Common myeloid progenitor, CD34-positive (primary cell): Measurements from ENCODE around the gene MCCD1.
A peak's percentile ranks its signal among the peaks of the same experiment; 100 is the strongest.

Experiments
- CTCF ChIA-PET: fragments of 350-600 bp; sonication (Branson Sonifier 250); formaldehyde crosslinking; loops from one replicate; lab custom pipeline; 2021; ENCODE audit warnings: antibody characterized with exemption; lab: Charles Lee
- POLR2A ChIA-PET: fragments of 350-600 bp; sonication (Branson Sonifier 250); formaldehyde crosslinking; loops from one replicate; lab custom pipeline; 2021; ENCODE audit warnings: antibody characterized with exemption; lab: Charles Lee
- DNase-seq, 3 donors: peaks; one replicate each; pipeline versions ENCODE4 v3.0.0 to v3.0.0-alpha.2; 2013
- H3K27ac ChIP-seq, 2 experiments: 1 replicate in 1 of 2; 2 replicates in 1 of 2; pipeline ENCODE4 v1.7.0; 2013; ENCODE audit warnings: inconsistent platforms in 2 of 2, low read length in 2 of 2, mild to moderate bottlenecking in 2 of 2, low read depth in 1 of 2, moderate library complexity in 1 of 2; ENCODE audit not compliant: severe bottlenecking in 2 of 2, insufficient read depth in 1 of 2, poor library complexity in 1 of 2
- H3K27me3 ChIP-seq, 5 experiments: replicated peaks in 2 of 5; 1 replicate in 3 of 5; 2 replicates in 2 of 5; pipeline versions ENCODE4 v1.6.1 to v1.7.0; 2013; ENCODE audit warnings: low read length in 4 of 5, mild to moderate bottlenecking in 2 of 5, moderate library complexity in 2 of 5, inconsistent platforms in 1 of 5; ENCODE audit not compliant: insufficient read depth in 5 of 5, control insufficient read depth in 4 of 5
- H3K36me3 ChIP-seq, 4 experiments: 1 replicate in 2 of 4; 2 replicates in 2 of 4; pipeline versions ENCODE4 v1.6.1 to v1.7.0; 2013; ENCODE audit warnings: low read length in 3 of 4, control low read depth in 1 of 4, mild to moderate bottlenecking in 1 of 4; ENCODE audit not compliant: control insufficient read depth in 4 of 4, insufficient read depth in 4 of 4
- H3K4me1 ChIP-seq, 4 experiments: 1 replicate in 3 of 4; 2 replicates in 1 of 4; pipeline versions ENCODE4 v1.6.1 to v1.7.1; 2013; ENCODE audit warnings: low read length in 3 of 4, mild to moderate bottlenecking in 3 of 4, control low read depth in 1 of 4, inconsistent platforms in 1 of 4, moderate library complexity in 1 of 4; ENCODE audit not compliant: control insufficient read depth in 4 of 4, insufficient read depth in 4 of 4; ENCODE audit errors: control extremely low read depth in 1 of 4
- H3K4me3 ChIP-seq, 7 experiments: 1 replicate in 4 of 7; 2 replicates in 3 of 7; pipeline versions ENCODE4 v1.5.1 to v1.7.0; 2013; ENCODE audit warnings: mild to moderate bottlenecking in 7 of 7, low read length in 6 of 7, moderate library complexity in 6 of 7, inconsistent platforms in 2 of 7, low read depth in 2 of 7, control low read depth in 1 of 7; ENCODE audit not compliant: insufficient read depth in 4 of 7, control insufficient read depth in 1 of 7; ENCODE audit errors: extremely low read depth in 1 of 7
- H3K9me3 ChIP-seq, 5 experiments: 1 replicate in 4 of 5; 2 replicates in 1 of 5; pipeline versions ENCODE4 v1.6.1 to v1.7.1; 2013; ENCODE audit warnings: low read length in 4 of 5, mild to moderate bottlenecking in 2 of 5, inconsistent platforms in 1 of 5, low read depth in 1 of 5, moderate library complexity in 1 of 5; ENCODE audit not compliant: control insufficient read depth in 4 of 5, insufficient read depth in 2 of 5; ENCODE audit errors: control extremely low read depth in 1 of 5
- whole genome bisulfite sequencing: methylation state at CpG from one replicate; pipeline ENCODE4 v1.1.5; 2013; ENCODE audit not compliant: insufficient coverage; 5-methylcytosine and 5-hydroxymethylcytosine counted together

MCCD1 gene

DNA sequence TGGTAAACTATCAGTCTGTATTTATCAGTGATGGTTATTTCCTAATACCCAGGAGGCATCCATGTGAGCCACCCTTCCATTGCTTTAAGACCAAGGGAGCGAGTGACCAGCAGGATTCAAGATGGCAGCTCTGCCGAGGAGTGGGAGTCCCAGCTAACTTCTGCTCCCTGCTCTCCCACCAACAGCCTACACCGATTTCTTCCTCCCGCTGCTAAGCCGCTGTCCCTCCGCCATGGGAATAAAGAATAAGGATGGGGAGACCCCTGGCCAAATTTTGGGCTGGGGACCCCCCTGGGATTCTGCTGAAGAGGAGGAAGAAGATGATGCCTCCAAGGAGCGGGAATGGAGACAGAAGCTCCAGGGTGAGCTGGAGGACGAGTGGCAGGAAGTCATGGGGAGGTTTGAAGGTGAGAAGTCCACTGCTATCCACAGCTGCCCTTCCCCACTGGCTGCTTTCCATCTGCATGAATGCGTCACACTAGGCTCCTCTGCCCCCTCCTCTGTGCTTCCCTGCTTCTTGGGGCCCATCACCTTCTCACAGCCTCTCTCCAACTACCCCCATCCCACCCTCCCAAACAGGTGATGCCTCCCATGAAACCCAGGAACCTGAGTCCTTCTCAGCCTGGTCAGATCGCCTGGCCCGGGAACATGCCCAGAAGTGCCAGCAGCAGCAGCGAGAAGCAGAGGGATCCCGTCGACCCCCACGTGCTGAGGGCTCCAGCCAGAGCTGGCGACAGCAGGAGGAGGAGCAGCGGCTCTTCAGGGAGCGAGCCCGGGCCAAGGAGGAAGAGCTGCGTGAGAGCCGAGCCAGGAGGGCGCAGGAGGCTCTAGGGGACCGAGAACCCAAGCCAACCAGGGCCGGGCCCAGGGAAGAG, 28.9 kb downstream of the MCCD1 start:
- peaks cover 28 to 70% (median 57%) of the 10 kb centered on the region in 4 experiments for H3K4me1 ChIP-seq
- CTCF ChIA-PET, result interaction anchor here (0.9 to 24.7 kb wide), 5 partner anchors 8 to 94 kb away, joined by 3 to 557 read pairs (median 38); partner anchors contain the start of genes LST1, LTB, NCR3 and NFKBIL1
- POLR2A ChIA-PET, result interaction anchor here (1.2 kb wide), 2 partner anchors 23 to 24 kb away, joined by 3 to 4 read pairs; partner anchors contain the start of gene LTB
- peak overlapping the region in 1 of 2 experiments; percentile 69 for H3K27ac ChIP-seq
- peak overlapping the region in 4 of 7 experiments; percentile 37 to 51 (median 42) for H3K4me3 ChIP-seq
- H3K9me3 ChIP-seq, result no peaks in the 10 kb centered on the region
- 44% methylated on average over 19 of the region's 24 CpGs for whole genome bisulfite sequencing
- no peak for DNase-seq
- H3K36me3 ChIP-seq, result peaks cover 0 to 4% (median 1%) of the 10 kb centered on the region in 4 experiments
- no peaks in the 10 kb centered on the region for H3K27me3 ChIP-seq

DNA sequence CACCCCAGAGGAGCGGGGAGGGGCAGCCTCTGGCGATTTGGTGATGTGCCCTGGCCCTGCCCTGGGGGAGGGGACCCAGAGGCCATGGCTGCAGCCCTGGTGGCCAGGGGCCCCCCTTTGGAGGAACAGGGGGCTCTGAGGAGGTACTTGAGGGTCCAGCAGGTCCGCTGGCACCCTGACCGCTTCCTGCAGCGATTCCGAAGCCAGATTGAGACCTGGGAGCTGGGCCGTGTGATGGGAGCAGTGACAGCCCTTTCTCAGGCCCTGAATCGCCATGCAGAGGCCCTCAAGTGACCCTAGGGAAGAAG, 29.5 kb downstream of the MCCD1 start:
- Histone ChIP-seq H3K27me3 (no peaks in the 10 kb centered on the region), H3K36me3 (peaks cover 0 to 4% (median 1%) of the 10 kb centered on the region in 4 experiments), H3K4me3 (peak overlapping the region in 4 of 7 experiments; percentile 37 to 51 (median 42)), H3K27ac (peak overlapping the region in 1 of 2 experiments; percentile 69), H3K9me3 (no peaks in the 10 kb centered on the region), H3K4me1 (peaks cover 28 to 76% (median 58%) of the 10 kb centered on the region in 4 experiments)
- ChIA-PET POLR2A (interaction anchor here (1.1 to 2.7 kb wide), 5 partner anchors 17 to 28 kb away, joined by 3 to 13 read pairs (median 6); partner anchors contain the start of genes LST1, LTB and TNF), CTCF (interaction anchor here (0.9 to 24.7 kb wide), 6 partner anchors 9 to 94 kb away, joined by 3 to 557 read pairs (median 20); partner anchors contain the start of genes ATP6V1G2, LST1, LTB and NCR3)
- whole genome bisulfite sequencing, result 69% methylated on average over 7 of the region's 8 CpGs
- no peak for DNase-seq

DNA sequence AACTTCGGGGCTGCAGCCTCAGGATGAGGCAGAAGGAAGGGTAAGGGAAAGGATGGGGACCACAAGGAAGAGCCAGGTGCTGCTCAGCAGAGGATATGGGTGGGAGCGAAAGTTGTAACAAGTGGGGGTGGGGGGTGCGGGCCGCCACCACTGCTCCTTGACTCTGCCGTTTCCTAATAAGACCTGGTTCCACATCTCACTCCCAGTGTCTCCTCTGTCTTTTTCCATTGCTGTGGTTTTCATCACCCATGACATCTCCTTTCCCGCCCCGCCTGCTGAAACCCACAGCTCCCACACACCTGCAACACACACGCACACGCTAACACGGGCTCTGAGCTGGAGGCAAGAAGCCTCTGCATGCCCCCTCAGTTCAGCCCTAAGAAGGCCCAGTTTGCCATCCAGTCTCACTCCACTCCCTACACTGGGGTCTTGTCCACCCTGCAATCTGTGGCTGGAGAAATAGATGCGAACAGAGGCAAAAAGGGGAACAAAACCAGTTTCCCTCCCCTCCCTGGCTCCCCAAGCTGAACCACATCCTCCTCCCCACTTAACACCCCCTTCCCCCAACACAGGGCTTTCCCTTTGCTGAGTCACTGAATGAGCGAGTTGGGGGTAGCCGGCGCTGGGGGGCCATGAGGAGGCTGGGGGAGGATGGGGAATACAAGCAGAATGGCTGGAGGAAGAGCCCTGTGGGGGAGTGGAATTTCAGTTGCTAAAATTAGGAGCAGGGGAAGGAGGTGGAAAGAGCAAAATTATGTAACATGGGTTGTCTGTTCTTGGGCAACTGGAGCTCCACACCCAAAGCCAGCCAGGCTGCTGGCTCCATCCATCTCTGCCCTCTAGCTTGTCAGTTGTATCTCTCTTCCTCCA, 30.1 kb downstream of the MCCD1 start:
- Histone ChIP-seq H3K9me3 (no peaks in the 10 kb centered on the region), H3K4me3 (peak overlapping the region in 5 of 7 experiments; percentile 37 to 64 (median 44)), H3K27ac (peak overlapping the region in 1 of 2 experiments; percentile 69), H3K36me3 (peaks cover 0 to 4% (median 1%) of the 10 kb centered on the region in 4 experiments), H3K27me3 (no peaks in the 10 kb centered on the region), H3K4me1 (peaks cover 30 to 82% (median 61%) of the 10 kb centered on the region in 4 experiments)
- POLR2A ChIA-PET, result interaction anchor here (0.8 to 2.7 kb wide), 6 partner anchors 16 to 179 kb away, joined by 4 to 13 read pairs (median 6); partner anchors contain the start of genes AIF1, LST1, LTB and TNF
- peak; percentile 86 to 98 (median 98) for DNase-seq
- CTCF ChIA-PET, result interaction anchor here (0.9 to 24.7 kb wide), 10 partner anchors 10 to 259 kb away, joined by 3 to 557 read pairs (median 3); partner anchors contain the start of genes AIF1, ATP6V1G2, LST1 and LTB
- 0% methylated on average over 8 of the region's 14 CpGs for WGBS

DNA sequence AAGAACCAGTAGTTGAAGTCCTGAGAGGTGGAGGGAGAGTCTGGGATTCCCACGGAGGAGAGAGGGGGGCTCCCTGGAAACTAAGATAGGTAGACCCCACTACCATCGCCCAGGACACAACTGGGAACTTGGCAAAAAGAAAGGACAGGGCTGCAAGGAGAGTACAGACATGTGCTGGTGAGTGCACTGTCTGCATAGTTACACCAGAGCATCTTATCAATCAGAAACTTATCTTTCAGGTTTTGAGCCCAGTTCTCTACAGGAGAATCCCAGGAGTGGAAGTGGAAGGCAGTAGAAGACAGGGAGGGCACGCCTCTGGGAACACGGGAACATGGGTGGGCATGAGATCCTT, 30.8 kb downstream of the MCCD1 start:
- Histone ChIP-seq H3K27ac (peak overlapping the region in 1 of 2 experiments; percentile 69), H3K4me1 (peaks cover 30 to 83% (median 62%) of the 10 kb centered on the region in 4 experiments), H3K9me3 (no peaks in the 10 kb centered on the region), H3K36me3 (peaks cover 0 to 4% (median 1%) of the 10 kb centered on the region in 4 experiments), H3K27me3 (no peaks in the 10 kb centered on the region), H3K4me3 (peak overlapping the region in 6 of 7 experiments; percentile 27 to 64 (median 42))
- 15% methylated on average over 3 of the region's 4 CpGs for WGBS
- no peak for DNase-seq
- POLR2A ChIA-PET, result interaction anchor here (1.4 to 2.7 kb wide), 4 partner anchors 16 to 178 kb away, joined by 5 to 13 read pairs (median 6); partner anchors contain the start of genes LST1, LTB and TNF
- CTCF ChIA-PET, result interaction anchor here (1.0 to 24.7 kb wide), 8 partner anchors 10 to 258 kb away, joined by 3 to 557 read pairs (median 4); partner anchors contain the start of genes AIF1, ATP6V1G2, LST1 and LTB

DNA sequence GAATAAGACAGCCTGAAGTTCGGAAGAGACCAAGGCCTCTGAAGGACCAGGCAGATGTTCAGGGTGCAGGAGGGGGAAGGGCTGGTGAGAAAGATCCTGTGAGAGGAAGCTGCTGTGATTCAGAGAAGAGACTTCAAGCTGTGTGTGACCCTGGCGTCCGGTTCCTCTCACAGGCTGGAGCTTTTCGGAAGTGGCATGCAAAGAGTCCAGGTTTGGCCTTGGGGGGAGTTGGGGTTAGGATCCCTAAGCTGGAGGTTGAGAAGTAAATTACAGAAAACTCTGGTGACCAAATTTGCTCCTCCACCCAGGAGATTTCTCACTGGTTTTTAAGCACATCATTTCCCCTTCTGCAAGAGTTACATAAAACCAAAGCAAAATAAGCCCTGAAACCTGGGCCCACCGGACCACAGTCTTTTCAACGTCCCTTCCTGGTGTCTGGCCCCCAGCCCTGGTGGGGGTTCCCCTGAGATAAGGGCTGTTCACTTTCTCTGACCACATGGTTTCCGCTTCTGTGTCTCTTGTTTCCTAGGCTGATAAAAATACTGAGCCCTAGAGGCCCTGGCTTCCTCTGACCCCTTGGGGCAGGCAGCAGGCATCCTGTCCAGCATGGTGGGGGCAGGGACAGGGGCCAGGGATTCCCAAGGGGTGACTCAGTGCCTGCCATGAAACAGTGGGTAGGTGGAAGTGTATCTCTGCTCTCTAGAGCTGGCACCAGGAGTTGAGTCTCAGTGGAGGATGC, 31.4 kb downstream of the MCCD1 start:
- Histone ChIP-seq H3K4me3 (peak overlapping the region; percentile 16 to 64 (median 41)), H3K36me3 (peaks cover 0 to 4% (median 1%) of the 10 kb centered on the region in 4 experiments)
- 3% methylated on average over 7 of the region's 7 CpGs for WGBS

More for the DNA sequence above, 31.4 kb downstream of the MCCD1 start:
- peak overlapping the region in 1 of 2 experiments; percentile 69 for H3K27ac ChIP-seq
- CTCF ChIA-PET, result interaction anchor here (1.1 to 24.7 kb wide), 6 partner anchors 11 to 258 kb away, joined by 3 to 557 read pairs (median 21); partner anchors contain the start of genes AIF1, LST1, LTB and NCR3
- peak; percentile 58 to 91 (median 87) for DNase-seq
- H3K4me1 ChIP-seq, result peaks cover 30 to 83% (median 62%) of the 10 kb centered on the region in 4 experiments
- no peaks in the 10 kb centered on the region for H3K9me3 ChIP-seq
- POLR2A ChIA-PET, result interaction anchor here (1.5 to 2.7 kb wide), 3 partner anchors 9 to 177 kb away, joined by 5 to 13 read pairs (median 7); partner anchors contain the start of gene LST1
- no peaks in the 10 kb centered on the region for H3K27me3 ChIP-seq
